ELR (cell line): ENCODE measurements around the gene OXSM.

Source experiments
- DNase-seq: peaks from one replicate; pipeline ENCODE4 v3.0.0-alpha.2; 2015; ENCODE audit warnings: low read depth

Gene OXSM

GRCh38 chr3:25804676-25805075 is 14.8 kb downstream of the OXSM start:
- DNase-seq = no peak

DNA sequence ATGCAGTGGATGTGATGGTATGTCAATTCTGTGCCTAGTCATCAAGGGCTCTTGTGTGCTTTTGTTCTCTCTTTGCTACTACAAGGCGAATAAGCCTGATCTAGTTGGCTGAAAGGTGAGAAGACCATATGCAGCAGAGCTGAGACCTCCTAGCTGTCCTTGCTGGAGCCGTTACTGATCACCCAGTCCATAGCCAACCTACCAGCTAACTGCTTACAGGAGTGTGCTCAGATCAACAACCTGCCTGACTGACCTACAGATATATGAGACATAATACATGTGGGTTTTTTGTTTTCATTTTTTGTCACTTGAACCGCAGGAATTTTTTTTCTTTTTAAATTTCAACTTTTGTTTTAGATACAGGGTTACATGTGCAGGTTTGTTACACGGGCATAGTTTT is 22.8 kb downstream of the OXSM start:
- DNase-seq = no peak

DNA sequence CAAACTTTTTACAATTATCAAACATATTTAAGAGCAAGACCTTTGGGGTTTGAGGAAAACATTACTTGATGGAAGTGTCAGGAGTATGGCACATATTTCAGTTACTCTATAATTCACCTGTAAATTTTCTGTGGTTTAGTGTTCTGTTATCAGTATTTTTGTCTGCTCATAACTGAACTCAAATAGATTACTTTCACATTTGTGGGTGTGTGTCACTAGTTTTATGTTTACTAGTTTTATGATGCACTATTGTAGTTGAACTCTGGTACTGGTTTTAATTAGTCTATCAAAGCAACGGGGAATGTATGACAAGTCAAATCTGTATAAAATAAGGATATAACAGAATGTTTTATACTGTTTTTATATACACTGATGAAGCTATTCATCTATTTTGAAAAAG is 27.2 kb downstream of the OXSM start:
- no peak for DNase-seq

GRCh38 chr3:25817638-25818037 is 27.7 kb downstream of the OXSM start:
- DNase-seq = no peak

GRCh38 chr3:25818335-25818734 is 28.4 kb downstream of the OXSM start:
- no peak for DNase-seq

DNA sequence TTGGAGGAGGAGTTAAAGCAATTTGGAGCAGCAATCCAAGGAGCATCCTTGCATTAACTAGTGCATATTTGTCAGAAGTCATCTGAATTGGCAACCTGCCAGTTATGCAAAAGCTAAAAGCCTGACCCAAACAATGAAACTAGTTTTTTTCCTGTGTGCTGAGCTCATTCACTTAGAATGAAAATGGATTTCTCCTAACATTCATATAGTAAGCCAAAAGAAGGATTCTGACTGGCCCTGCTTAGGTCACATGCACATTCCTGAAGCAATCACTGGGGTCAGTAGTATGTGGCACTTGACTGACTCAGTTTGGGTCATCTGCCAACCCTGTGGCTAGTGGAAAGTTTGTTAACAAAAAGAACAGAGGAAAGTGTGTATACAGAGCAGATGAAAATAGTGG is 30.5 kb downstream of the OXSM start:
- peak; percentile 96 for DNase-seq

GRCh38 chr3:25820816-25821486 is 31.1 kb downstream of the OXSM start:
- DNase-seq = peak; percentile 52

DNA sequence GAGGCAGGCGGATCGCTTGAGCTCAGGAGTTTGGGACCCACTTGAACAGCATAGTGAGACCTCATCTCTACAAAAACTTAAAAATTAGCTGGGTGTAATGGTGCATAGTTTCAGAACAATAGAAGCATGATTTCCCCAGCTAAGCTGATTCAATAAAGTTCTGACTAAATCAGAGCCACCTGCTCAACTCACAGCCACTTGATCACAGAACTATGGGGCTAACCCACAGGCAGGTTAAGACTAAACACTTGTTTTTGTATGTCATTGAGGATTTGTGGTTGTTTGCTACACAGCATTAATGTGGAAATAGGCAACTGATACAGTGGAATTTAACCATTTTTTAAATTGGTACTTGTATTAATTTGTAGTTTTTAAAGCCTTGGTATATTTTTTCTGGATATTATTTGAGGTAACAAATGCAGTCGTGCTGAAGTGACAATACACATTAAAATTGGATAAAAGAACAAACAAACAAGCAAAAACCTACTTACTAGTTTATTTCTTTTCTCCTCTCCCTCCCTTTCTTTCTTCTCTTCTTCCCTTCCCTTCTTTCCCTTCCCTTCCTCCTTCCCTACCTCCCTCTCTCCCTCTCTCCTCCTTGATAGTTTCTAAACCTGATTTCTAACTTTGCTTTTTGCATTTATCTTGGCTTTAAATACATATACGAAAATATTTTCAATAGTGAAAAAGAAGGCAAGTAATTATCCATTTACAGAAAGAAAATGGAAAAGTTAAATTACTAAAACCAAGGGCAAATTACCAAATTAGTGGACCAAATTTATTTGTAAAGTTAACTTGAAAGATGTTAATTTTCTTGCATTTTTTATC is 32.1 kb downstream of the OXSM start:
- DNase-seq = no peak

GRCh38 chr3:25823314-25823713 is 33.4 kb downstream of the OXSM start:
- DNase-seq = no peak

GRCh38 chr3:25826510-25826909 is 36.6 kb downstream of the OXSM start:
- DNase-seq = no peak

- no peak for DNase-seq
Observed at GRCh38 chr3:25830373-25831280, 40.7 kb downstream of the OXSM start.

GRCh38 chr3:25831578-25831977 is 41.7 kb downstream of the OXSM start:
- DNase-seq = peak; percentile 43

DNA sequence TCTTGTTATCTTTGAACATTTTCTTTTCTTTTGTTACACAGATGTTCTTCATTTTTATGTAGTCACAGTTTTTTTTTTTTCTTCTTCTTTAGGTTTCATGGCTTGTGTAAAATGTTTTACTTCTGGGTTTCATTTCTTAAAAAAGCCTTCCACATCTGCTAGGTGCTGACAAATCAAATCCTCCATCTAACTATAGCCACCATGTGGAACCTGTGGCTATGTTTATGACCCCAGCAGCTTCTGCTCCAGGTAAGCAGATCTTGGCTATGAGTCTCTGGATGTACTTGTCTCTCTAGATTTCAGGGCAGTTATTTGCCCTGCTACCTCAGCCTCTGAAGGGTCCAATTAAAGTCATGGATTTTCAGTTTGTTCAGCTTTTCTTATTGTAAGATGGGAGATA is 44.5 kb downstream of the OXSM start:
- no peak for DNase-seq

GRCh38 chr3:25836579-25836978 is 46.7 kb downstream of the OXSM start:
- DNase-seq = no peak

- DNase-seq = no peak
Observed at GRCh38 chr3:25837038-25837437, 47.1 kb downstream of the OXSM start.

DNA sequence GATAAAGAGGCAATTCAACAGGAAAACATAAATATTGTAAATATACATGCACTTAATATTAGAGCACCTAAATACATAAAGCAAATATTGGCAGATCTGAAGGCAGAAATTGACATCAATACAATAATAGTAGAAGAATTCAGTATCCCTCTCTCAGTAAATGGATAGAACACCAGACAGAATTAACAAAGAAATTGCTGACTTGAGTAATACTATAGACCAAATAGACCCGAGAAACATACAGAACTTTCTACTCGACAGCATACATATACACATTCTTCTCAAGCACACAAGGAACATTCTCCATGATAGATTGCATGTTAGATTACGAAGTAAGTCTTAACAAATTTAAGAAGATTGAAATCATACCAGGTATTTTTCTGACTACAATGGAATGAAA is 50.2 kb downstream of the OXSM start:
- DNase-seq = no peak

- peak; percentile 37 for DNase-seq
Observed at GRCh38 chr3:25843332-25843731, 53.4 kb downstream of the OXSM start.
